Hepatocyte (in vitro differentiated cells): Measurements from ENCODE around the gene PPP2R2C. TPM values are rescaled to one million over a fixed set of nuclear protein-coding genes. Genes with fewer than 3 reads are reported as not detected.
A peak's percentile ranks its signal among the peaks of the same experiment; 100 is the strongest.

ENCODE experiments used
- DNase-seq: peaks from one replicate; pipeline ENCODE4 v3.0.0-alpha.2; 2016; ENCODE audit warnings: low spot score
- H2AFZ ChIP-seq: fragments of 200-600 bp; sonication (generic); 2 replicates; pipeline ENCODE4 v1.6.0; 2016; ENCODE audit warnings: antibody characterized with exemption, mild to moderate bottlenecking
- H3K27ac ChIP-seq: fragments of 200-600 bp; sonication (generic); 2 replicates; pipeline ENCODE4 v1.5.1; 2016; ENCODE audit warnings: mild to moderate bottlenecking
- H3K27me3 ChIP-seq: fragments of 200-600 bp; sonication (generic); 2 replicates; pipeline ENCODE4 v1.6.1; 2016
- H3K36me3 ChIP-seq: fragments of 200-600 bp; sonication (generic); replicated peaks from 2 replicates; pipeline ENCODE4 v1.5.1; 2016; ENCODE audit warnings: low read depth; ENCODE audit not compliant: insufficient read depth
- H3K4me1 ChIP-seq: fragments of 200-600 bp; sonication (generic); 2 replicates; pipeline ENCODE4 v1.5.1; 2016; ENCODE audit warnings: mild to moderate bottlenecking, moderate library complexity; ENCODE audit not compliant: insufficient read depth
- H3K4me2 ChIP-seq: fragments of 200-600 bp; sonication (generic); 2 replicates; pipeline ENCODE4 v1.6.0; 2016
- H3K4me3 ChIP-seq: fragments of 200-600 bp; sonication (generic); 2 replicates; pipeline ENCODE4 v1.5.1; 2016; ENCODE audit warnings: mild to moderate bottlenecking
- H3K79me2 ChIP-seq: fragments of 200-600 bp; sonication (generic); 2 replicates; pipeline ENCODE4 v1.6.0; 2017; ENCODE audit warnings: mild to moderate bottlenecking
- H3K9me2 ChIP-seq: fragments of 200-600 bp; sonication (generic); replicated peaks from 2 replicates; pipeline ENCODE4 v1.6.0; 2017; ENCODE audit warnings: mild to moderate bottlenecking; ENCODE audit not compliant: insufficient read depth
- H3K9me3 ChIP-seq: fragments of 200-600 bp; sonication (generic); 2 replicates; pipeline ENCODE4 v1.5.1; 2016; ENCODE audit warnings: low read depth, mild to moderate bottlenecking
- H4K20me1 ChIP-seq: fragments of 200-600 bp; sonication (generic); 2 replicates; pipeline ENCODE4 v1.6.0; 2016; ENCODE audit warnings: mild to moderate bottlenecking; ENCODE audit not compliant: insufficient read depth, poor library complexity, severe bottlenecking
- CTCF ChIP-seq: fragments of 200-600 bp; sonication (generic); IDR thresholded peaks from 2 replicates; pipeline ENCODE4 v1.5.1; 2016; ENCODE audit warnings: antibody characterized with exemption, mild to moderate bottlenecking; ENCODE audit not compliant: poor library complexity
- EZH2 ChIP-seq: fragments of 200-600 bp; sonication (generic); IDR thresholded peaks from 2 replicates; pipeline ENCODE4 v1.6.1; 2016; ENCODE audit warnings: antibody characterized with exemption, mild to moderate bottlenecking, borderline replicate concordance
- EZH2phosphoT487 ChIP-seq: fragments of 200-600 bp; sonication (generic); IDR thresholded peaks from one replicate; pipeline ENCODE4 v1.6.1; 2018; ENCODE audit warnings: antibody characterized with exemption, mild to moderate bottlenecking, low read depth, moderate library complexity; ENCODE audit not compliant: unreplicated experiment, severe bottlenecking
- WGBS: methylation state at CpG from one replicate; pipeline ENCODE4 v1.1.6; 2016; ENCODE audit warnings: low lambda C conversion rate; ENCODE audit errors: missing lambda C conversion rate; 5-methylcytosine and 5-hydroxymethylcytosine counted together
- polyA plus RNA-seq: library from polyadenylated mRNA; unstranded; fragments of >200 nt; fragmentation: Nextera tagmentation; extraction: Ambion mirVana; gene quantifications from 2 replicates; pipeline ENCODE4 v1.2.1, GENCODE V29; 2016
- total RNA-seq: library from RNA; depleted of rRNA; stranded (reverse); fragments of >200 nt; gene quantifications from 2 replicates; pipeline ENCODE4 v1.2.3, GENCODE V29; 2014

PPP2R2C gene
- total and polyA plus RNA-seq, 2 experiments from 2014 or later, result 0.35 to 0.67 TPM

DNA sequence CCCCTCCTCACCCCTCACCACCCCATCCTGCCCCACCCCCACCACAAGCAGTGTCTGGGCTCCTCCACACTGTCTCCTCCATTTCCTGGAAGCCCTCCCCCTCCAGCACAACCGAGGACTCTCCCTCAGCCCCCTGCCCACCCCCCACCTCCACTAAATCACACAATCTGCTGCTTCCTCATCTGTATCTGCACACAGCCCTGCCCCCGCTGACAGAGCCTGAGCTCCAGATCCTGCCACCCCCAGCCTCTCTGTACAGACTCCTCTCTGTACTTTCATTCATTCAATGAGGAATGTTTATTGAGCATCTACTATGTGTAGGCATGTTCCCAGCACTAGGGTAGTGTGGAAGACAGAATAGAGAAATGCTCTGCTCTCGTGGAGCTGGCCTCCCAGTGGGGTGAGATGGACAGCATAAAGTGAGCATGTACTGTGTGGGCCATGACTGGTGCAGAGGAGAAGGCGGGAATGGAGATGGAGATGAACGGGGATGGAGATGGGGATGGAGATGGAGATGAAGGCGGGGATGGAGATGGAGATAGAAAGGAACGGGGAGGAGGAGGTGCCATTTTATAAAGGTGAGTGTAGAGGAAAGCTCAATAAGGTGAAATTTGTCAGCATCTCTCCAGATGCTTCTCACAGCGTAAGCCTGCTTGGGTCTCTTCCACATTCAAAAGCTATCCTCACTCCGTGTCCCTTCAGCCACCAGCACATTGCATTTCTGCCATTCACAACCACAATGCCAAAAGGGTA lies 2.5 kb upstream of the PPP2R2C start:
- no peak overlapping the region for H3K27ac ChIP-seq
- no peaks in the 10 kb centered on the region for H3K79me2 ChIP-seq
- H3K4me2 ChIP-seq, result no peak overlapping the region
- peaks cover 49% of the 10 kb centered on the region for H3K27me3 ChIP-seq
- peaks cover 3% of the 10 kb centered on the region for H3K4me1 ChIP-seq
- no peaks in the 10 kb centered on the region for H3K9me2 ChIP-seq
- no peaks in the 10 kb centered on the region for H3K36me3 ChIP-seq
- no peak for TF ChIP-seq EZH2
- no peak for TF ChIP-seq EZH2phosphoT487
- no peak for TF ChIP-seq CTCF
- H4K20me1 ChIP-seq, result no peaks in the 10 kb centered on the region
- H2AFZ ChIP-seq, result no peak overlapping the region
- H3K4me3 ChIP-seq, result no peak overlapping the region
- WGBS, result 89% methylated on average over 8 of the region's 9 CpGs
- DNase-seq, result no peak
- H3K9me3 ChIP-seq, result no peaks in the 10 kb centered on the region

GRCh38 chr4:6474053-6474568 lies 1.7 kb upstream of the PPP2R2C start:
- no peak overlapping the region for H3K27ac ChIP-seq
- no peaks in the 10 kb centered on the region for H3K9me3 ChIP-seq
- TF ChIP-seq CTCF, result peak; percentile 4
- no peak for TF ChIP-seq EZH2
- no peaks in the 10 kb centered on the region for H3K79me2 ChIP-seq
- no peak overlapping the region for H2AFZ ChIP-seq
- H3K27me3 ChIP-seq, result peaks cover 57% of the 10 kb centered on the region
- H3K4me3 ChIP-seq, result no peak overlapping the region
- H3K9me2 ChIP-seq, result no peaks in the 10 kb centered on the region
- H3K4me2 ChIP-seq, result no peak overlapping the region
- H3K4me1 ChIP-seq, result peaks cover 3% of the 10 kb centered on the region
- no peaks in the 10 kb centered on the region for H3K36me3 ChIP-seq
- no peak for DNase-seq
- H4K20me1 ChIP-seq, result no peaks in the 10 kb centered on the region
- WGBS, result 66% methylated on average over 5 of the region's 5 CpGs

DNA sequence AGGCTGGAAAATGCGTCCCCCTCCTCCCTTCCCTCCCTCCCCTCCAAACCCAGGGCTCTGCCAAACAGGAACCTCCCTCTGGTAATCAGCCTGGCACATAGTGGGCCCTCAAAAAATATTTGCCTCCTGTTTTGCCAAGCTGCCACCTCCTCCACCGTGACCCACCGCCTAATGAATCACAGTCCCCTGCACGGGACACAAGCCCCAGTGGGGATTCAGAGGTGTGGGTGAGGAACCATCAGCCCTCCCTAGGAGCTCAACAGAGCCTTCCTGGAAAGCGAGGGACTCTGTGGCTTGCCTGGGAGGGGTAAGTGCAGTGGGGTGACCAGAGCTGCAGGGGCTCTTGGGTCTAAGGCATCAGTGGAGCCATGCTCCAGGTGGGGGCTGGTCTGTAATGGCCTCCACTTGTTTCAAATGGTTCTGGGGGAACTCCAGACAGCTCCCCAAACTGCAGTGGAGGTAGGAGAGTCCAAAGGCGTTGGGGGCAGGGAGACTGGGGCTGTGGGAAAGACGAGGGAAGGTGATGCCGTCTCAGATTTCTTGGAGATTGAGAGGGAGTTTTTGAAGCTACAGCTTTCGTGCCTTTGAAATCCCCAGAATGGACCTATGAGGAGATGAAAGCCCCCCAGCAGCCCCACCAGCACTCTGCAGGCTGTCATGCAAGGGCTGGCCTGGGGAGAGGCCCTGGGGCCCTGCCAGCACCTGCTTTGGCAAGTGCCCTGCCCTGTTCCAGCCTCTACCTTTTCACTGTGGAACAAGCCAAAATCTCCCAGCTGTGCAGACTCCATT lies 1.0 kb upstream of the PPP2R2C start:
- Histone ChIP-seq H3K79me2 (no peaks in the 10 kb centered on the region), H3K27ac (no peak overlapping the region), H4K20me1 (no peaks in the 10 kb centered on the region), H3K9me3 (no peaks in the 10 kb centered on the region), H3K27me3 (peaks cover 62% of the 10 kb centered on the region), H3K4me2 (no peak overlapping the region), H3K4me1 (peaks cover 3% of the 10 kb centered on the region), H3K4me3 (no peak overlapping the region), H2AFZ (no peak overlapping the region), H3K36me3 (no peaks in the 10 kb centered on the region), H3K9me2 (no peaks in the 10 kb centered on the region)
- 55% methylated on average over 8 of the region's 9 CpGs for WGBS
- TF ChIP-seq EZH2 (peak; percentile 22), EZH2phosphoT487 (no peak), CTCF (no peak)
- DNase-seq, result no peak
